ENCODE data around the gene MOCOS.

GRCh38 chr18:36186461-36187192 lies 670 bp upstream of the MOCOS start:
- TF ChIP-seq GATA3 (IDR thresholded peaks at IDR 0.05; ENCODE audit: low read depth, low read length) (no peak), GATA2 (IDR thresholded peaks at IDR 0.05; ENCODE audit: low read depth, low read length) (no peak)

Measured in SH-SY5Y (cell line).